ENCODE results near the gene DCDC1. TPM values are rescaled to one million over a fixed set of nuclear protein-coding genes. Genes with fewer than 3 reads are reported as not detected.

Gene DCDC1
- total RNA-seq, 1 experiment from 2014 or later, result 1.5 TPM

GRCh38 chr11:31131760-31132159 is 237.8 kb downstream of the DCDC1 start:
- H2AFZ ChIP-seq (ENCODE audit: low read depth, low read length, poor library complexity, severe bottlenecking), result no peak overlapping the region
- no peak overlapping the region for H3K4me3 ChIP-seq (replicated peaks in 1 of 2; ENCODE audit: low read depth in 1 of 2, low read length in 2 of 2)
- H3K79me2 ChIP-seq (ENCODE audit: insufficient read depth, low read length), result no peaks in the 10 kb centered on the region
- no peaks in the 10 kb centered on the region for H3K27me3 ChIP-seq (ENCODE audit: insufficient read depth, low read length)
- no peak for DNase-seq (ENCODE audit: low read depth, low spot score)
- CTCF ChIA-PET, result no interaction called here
- H3K9me3 ChIP-seq (ENCODE audit: control insufficient read depth in 1 of 2, insufficient read depth in 1 of 2, low read depth in 1 of 2, low read length in 2 of 2), result no peaks in the 10 kb centered on the region
- intact Hi-C loops (cut with micrococcal nuclease), result no loop called here
- H3K9me2 ChIP-seq (ENCODE audit: insufficient read depth), result no peaks in the 10 kb centered on the region
- no peaks in the 10 kb centered on the region for H3K36me3 ChIP-seq (ENCODE audit: control insufficient read depth in 1 of 2, insufficient read depth in 2 of 2, low read length in 2 of 2)
- no peak for TF ChIP-seq CTCF (IDR thresholded peaks at IDR 0.05 in 2 of 3, conservative IDR thresholded peaks at IDR 0.05 in 1 of 3; ENCODE audit: borderline replicate concordance in 1 of 3, insufficient read depth in 1 of 3, low read depth in 2 of 3, low read length in 2 of 3)
- no peak for TF ChIP-seq RAD21 (IDR thresholded peaks at IDR 0.05; ENCODE audit: low read depth)
- no peak for TF ChIP-seq REST (IDR thresholded peaks at IDR 0.05; ENCODE audit: low read depth)
- TF ChIP-seq FOSL1 (IDR thresholded peaks at IDR 0.05; ENCODE audit: low read depth), result no peak
- no peak for TF ChIP-seq ZNF274 (IDR thresholded peaks at IDR 0.05; ENCODE audit: low read depth, low read length)
- no peak for TF ChIP-seq ATF3 (IDR thresholded peaks at IDR 0.05)
- TF ChIP-seq JUND (IDR thresholded peaks at IDR 0.05), result no peak
- TF ChIP-seq MAX (IDR thresholded peaks at IDR 0.05), result no peak
- no peak for TF ChIP-seq CEBPB (IDR thresholded peaks at IDR 0.05; ENCODE audit: low read depth)
- TF ChIP-seq EZH2phosphoT487 (IDR thresholded peaks at IDR 0.05; ENCODE audit: borderline replicate concordance), result no peak
- no peak for TF ChIP-seq YY1 (IDR thresholded peaks at IDR 0.05; ENCODE audit: extremely low read depth, insufficient replicate concordance, low read depth, low read length)
- no peak for TF ChIP-seq ZFX (IDR thresholded peaks at IDR 0.05)
- no peak for TF ChIP-seq SP1 (IDR thresholded peaks at IDR 0.05; ENCODE audit: low read depth)
- TF ChIP-seq ZBTB33 (IDR thresholded peaks at IDR 0.05; ENCODE audit: extremely low read depth, insufficient replicate concordance, low read length), result no peak
- POLR2A ChIA-PET, result no interaction called here
- H3K4me1 ChIP-seq (ENCODE audit: control insufficient read depth in 1 of 2, insufficient read depth in 2 of 2, low read length in 2 of 2), result no peaks in the 10 kb centered on the region
- BruUV-seq (replicated peaks), result no TSS peak
- RAD21 ChIA-PET (ENCODE audit: low non-redundant PET in 1 of 2, low total read pairs in 2 of 2, uncharacterized antibody in 2 of 2, unreplicated experiment in 2 of 2), result no interaction called here
- no peaks in the 10 kb centered on the region for H4K20me1 ChIP-seq (ENCODE audit: insufficient read depth)
- H3K9ac ChIP-seq (ENCODE audit: low read length), result no peak overlapping the region
- no peak overlapping the region for H3K27ac ChIP-seq (ENCODE audit: low read depth, low read length)
- ATAC-seq, result no peak
- no peak overlapping the region for H3K4me2 ChIP-seq (ENCODE audit: low read length)

Data from HCT116 (cell line).